ENCODE measurements around the gene PRUNE1.
A peak's percentile ranks its signal among the peaks of the same experiment; 100 is the strongest.

PRUNE1 gene

DNA sequence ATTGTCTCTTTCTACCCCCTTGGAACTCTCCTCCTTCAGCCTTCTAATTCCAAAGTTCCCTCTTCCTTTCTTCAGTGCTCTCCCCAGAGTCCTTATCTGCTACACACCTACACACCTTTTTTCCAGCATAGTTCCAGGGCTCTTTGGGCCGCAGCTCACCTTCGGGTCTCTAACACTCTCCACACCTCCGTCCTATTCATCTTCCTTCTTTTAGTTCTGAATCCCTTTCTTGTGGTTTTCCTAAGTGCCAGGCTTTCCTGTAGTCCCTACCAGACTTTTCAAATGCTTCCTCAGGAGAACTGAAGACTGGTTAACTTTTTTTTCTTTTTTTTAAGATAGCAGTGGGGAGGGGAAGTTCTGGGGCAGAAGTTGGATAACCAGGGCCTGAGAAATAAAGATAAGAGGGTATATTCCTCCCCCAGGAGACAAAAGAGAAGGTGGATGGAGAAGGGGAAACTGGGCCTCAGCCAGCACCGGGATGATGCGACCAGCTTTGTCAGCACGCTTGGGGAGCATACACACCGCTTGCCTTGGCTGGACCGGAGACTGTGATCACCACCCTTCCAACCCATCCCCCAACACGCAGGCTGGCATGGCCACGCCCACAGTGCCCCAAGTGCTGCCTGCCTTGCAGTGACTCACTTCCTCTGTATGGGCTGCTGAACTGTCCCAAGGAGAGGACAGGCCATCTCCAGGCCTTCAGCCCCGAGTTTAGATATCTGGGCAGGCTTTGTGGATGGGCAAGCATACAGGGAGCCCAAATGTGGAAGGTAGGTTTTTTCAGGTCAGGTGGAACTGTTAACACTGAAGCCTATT lies 31.2 kb upstream of the PRUNE1 start:
- DNase-seq = no peak

- DNase-seq = peak; percentile 88
These were observed 28.9 kb upstream of the PRUNE1 start for GRCh38 chr1:150979092-150980056.

GRCh38 chr1:150981177-150981804 lies 27.0 kb upstream of the PRUNE1 start:
- DNase-seq = no peak

GRCh38 chr1:150981805-150982712 lies 26.2 kb upstream of the PRUNE1 start, which contains the start of gene ANXA9:
TSS of gene ANXA9 (plus strand) at chr1:150982292. CDS start at chr1:150983106, 814 bp downstream.
- no peak for DNase-seq

- no peak for DNase-seq
These were observed 22.9 kb upstream of the PRUNE1 start for GRCh38 chr1:150985179-150985825.

DNA sequence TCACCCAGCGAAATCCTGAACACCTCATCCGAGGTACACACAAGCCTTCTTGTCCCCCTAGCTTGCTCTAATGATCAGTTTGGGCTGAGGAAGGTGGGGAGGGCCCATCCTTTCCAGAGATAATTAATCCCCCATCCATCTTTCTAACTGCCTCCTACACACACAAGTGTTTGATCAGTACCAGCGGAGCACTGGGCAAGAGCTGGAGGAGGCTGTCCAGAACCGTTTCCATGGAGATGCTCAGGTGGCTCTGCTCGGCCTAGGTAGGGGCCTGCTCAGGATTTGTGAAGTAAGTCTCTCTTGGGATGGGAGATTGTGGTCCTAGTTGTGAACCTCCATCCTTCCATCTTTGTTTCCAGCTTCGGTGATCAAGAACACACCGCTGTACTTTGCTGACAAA lies 20.3 kb upstream of the PRUNE1 start:
- DNase-seq = no peak

GRCh38 chr1:150992626-150993025 lies 15.6 kb upstream of the PRUNE1 start:
- DNase-seq = no peak

GRCh38 chr1:150994248-150994647 lies 14.0 kb upstream of the PRUNE1 start:
- DNase-seq = no peak

- DNase-seq = no peak
These were observed 12.8 kb upstream of the PRUNE1 start for GRCh38 chr1:150995460-150995859.

DNA sequence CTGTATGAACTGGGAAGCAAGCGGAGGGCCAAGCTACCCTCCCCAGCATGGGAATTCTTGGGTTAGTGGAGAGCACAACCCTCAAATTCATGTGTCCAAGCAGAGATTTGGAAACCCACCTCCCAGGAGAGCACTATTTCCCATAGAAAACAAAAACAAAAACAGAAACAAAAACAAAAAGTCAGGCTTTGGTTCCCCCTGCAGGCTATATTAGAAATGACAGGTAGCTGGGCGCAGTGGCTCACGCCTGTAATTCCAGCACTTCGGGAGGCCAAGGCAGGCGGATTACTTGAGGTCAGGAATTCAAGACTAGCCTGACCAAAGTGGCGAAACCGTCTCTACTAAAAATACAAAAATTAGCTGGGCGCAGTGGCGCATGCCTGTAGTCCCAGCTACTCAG lies 12.4 kb upstream of the PRUNE1 start:
- no peak for DNase-seq

GRCh38 chr1:150997126-150997872 lies 10.9 kb upstream of the PRUNE1 start:
- no peak for DNase-seq

GRCh38 chr1:150997949-150998348 lies 10.3 kb upstream of the PRUNE1 start:
- DNase-seq = no peak

DNA sequence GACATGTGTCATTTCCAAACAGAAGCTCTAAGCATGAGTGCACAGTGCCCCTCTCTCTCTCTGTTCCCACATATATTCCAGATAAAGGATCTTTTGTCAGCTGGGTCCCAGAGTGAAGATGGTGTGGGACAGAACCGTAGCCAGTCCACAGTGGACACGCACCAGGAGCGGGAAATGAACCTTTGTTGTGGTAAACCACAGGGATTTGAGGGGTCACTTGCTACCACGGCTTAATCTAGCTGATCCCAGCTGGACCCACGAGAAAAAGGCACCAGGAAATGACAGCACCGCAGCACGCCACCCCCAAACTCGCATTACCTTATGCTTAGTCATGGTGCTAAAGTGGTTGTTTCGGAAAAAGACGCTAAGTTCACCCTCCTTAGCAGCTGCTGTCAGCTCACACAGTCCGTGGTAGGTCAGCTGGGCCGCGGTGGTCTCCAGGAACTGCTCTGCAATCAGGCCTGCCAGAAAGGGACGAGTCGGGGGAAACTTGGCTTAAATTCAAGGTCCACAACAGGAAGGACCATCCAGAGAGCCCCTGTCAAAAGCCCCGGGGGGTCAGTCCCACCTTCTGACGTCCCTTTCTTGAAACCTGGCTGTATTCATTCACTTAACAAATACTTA lies 9.1 kb upstream of the PRUNE1 start:
- DNase-seq = peak; percentile 50

DNA sequence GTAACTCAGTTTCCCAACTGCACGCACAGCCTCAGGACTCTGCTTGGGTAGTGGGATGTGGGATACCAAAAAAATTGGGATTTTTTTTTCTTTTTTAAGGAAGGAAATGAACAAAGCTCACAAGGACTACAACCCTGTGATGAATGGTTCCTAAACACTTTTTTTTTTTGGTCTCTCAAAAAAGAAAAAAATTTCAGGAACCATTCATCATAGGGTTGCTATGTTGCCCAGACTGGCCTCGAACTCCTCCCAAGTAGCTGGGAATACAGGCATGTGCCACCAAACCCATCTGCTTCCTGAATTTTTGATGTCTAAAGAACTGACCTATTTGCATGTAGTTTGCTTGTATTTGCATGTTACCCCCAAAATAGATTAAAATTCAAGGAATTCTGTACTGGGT lies 8.3 kb upstream of the PRUNE1 start:
- no peak for DNase-seq

DNA sequence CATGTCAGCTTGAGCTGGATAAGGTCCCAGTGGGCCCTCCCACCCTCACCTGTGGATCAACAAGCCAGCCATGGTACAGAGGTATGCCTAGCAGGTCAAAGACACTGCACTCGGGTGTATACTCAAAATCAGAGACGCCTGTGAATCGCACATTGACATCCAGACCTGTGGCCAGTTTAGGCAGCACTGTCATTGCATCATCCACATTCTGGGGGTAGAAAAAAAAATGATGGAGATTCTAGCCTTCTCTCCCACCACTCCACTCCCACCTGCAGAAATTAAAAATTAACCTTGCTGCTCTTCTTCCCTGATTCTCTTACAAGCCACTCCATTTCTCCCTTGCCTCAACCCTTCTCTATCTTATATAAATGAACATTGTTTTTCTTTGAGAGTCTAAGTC lies 7.8 kb upstream of the PRUNE1 start:
- DNase-seq = no peak

DNA sequence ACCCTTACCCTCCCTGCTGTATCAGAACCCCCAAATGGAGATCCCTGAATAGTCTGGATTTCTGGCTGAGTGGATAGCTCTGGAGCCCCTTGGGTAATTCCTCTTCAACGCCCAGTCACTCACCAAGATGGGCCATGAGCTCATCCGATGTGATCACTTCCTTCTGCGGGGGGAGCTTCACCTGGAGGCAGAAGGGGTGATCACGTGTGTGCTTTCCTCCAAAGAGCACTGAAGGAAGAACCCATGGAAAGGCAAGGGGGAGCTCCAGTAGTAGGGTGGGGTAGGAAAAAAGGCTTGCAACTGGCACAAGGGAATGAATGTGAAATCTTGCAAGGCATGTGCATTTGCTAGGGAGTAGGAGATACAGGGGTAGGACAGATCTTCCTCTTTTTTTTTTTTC lies 6.6 kb upstream of the PRUNE1 start:
- no peak for DNase-seq

GRCh38 chr1:151002051-151002450 lies 6.2 kb upstream of the PRUNE1 start:
- no peak for DNase-seq

- DNase-seq = no peak
These were observed 5.6 kb upstream of the PRUNE1 start for GRCh38 chr1:151002611-151003010.

DNA sequence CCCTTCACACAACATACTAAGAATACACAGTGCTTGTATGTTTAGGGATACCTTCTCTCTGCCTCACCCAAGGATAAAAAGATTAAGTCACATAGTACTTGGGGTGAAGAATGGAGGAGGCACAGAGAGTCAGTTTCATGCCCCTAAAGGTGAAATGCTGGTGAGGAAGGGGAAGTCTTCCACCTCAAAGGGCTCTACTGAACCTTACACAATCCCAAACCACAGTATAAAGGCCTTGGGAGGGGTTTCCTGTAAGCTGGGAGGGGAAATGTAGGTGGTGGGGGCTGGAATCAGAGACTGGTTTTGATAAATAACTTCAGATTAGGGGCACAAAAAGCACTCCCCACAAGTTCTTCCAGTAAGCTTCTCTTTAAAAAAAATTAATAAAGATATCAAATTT lies 5.1 kb upstream of the PRUNE1 start:
- DNase-seq = no peak

DNA sequence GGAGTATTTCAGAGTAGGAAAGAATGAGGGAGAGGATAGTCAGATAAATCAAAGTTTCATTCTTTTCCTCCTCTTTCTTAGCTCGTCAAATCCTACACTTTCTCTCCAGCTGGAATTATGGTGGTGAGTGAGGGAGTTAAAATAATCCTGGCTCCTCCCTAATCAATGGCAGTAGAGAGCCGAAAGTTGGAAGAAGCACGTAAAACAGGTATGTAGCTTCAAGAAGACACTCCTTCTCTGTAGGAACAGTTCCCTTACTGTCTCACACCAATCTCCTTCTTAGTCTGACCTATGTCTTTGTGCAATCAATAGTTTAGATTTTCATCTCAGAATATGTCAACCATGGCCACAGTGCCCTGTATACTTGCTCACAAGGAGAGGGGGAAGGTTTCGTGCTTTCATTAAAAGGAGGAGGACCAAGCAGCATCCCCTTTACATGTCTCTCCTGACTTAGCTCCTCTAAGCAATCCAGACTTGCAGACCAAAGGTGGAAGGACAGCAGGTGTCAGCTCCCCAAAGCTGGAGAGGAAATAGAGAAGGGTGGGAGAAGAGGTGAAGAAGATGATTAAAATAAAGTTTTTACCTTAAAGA lies 2.4 kb upstream of the PRUNE1 start:
- DNase-seq = no peak
